Astrocyte of the hippocampus (primary cell): Measurements from ENCODE around the gene SUGCT.

Experiments used
- DNase-seq: peaks from one replicate; pipeline ENCODE4 v3.0.0; 2011; ENCODE audit warnings: low read depth, low spot score

Gene SUGCT

DNA sequence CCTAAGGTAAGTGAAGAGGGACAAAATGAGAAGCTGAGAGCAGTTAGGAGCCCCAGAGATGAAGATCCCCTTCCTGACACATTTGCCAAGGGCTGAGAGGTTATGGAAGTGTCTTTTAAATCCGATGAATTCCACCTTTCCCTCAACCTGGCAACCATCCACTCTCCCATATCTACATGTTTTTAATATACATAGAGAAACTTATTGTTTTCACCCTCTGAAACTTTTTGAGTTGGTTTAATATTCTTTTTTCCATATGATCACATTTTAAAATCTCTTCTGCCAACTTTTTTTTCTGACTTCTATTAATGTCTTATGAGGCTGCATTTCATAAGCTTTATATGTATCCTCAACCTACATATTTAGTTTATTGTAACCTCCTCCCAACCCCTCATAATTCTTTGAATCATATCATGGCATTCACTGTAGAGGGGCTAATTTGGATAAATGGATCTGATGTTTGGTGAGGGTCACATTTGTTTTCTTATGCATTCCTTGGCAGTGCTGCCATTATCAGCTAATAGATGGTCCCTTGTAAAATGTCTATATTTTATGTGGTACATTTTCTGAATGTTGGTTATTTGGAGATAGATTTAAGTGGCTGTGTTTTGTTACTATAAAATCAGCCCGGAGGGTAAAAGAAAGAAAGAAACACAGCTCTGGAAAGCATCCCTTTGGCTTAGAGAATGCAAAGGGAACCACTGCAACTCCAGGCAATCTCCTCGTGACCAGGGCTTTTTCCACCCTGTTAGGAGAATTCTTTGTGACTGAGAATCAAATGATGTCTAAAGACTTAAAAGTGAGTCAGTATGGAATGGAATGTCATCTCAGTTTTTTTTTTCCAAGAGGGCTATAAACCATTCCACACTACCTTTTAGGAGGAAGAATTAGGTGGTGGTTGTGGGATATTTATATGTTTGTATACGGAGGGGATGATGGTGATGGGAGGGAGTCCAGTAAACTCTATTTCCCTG, 334.4 kb downstream of the SUGCT start:
- DNase-seq = peak; percentile 84

DNA sequence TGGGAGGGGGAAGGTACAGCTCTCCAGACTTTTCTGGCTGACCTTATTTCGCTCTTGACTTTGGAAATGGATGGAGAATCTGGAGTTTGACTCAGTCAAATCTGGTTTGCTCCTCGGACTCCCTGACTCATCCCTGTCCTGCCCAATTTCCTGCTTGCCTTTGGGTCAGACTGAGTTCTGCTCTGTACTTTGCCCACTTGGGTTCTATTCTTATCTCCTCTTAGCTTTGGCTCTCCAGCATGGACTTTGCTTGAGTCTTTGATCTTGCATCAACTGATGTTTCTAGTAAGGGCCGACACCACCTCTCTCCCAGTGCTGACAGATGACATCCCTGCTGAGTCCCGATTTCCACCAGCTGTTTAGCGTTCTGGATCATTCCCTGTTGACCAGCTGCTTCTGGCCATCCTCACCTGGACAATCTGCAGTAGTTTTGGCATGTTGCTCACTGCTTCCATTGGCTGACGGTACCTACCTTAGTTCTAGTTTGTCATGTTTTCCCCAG, 335.3 kb downstream of the SUGCT start:
- peak; percentile 16 for DNase-seq

DNA sequence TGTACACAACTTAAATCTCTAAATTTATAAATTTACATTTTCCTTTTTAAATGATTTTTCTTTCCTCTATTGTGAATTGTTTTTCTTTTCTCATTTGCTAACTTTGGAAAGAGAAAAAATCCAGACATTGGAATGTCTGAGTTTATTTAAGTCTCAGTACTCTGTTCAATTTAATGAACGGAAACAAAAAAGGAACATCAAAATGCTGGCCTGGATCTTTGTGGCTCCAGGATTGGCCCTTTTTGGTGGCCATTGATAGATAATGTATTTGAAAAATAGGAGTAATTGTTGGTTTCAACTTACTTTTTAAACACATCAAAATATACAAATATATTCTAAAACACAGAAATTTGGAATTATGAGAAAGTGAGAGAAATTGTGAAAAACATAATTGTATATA, 336.0 kb downstream of the SUGCT start:
- DNase-seq = peak; percentile 42

- DNase-seq = no peak
Measured at GRCh38 chr7:40471891-40472290, 337.1 kb downstream of the SUGCT start.

- DNase-seq = no peak
Measured at GRCh38 chr7:40474790-40475680, 340.2 kb downstream of the SUGCT start.

DNA sequence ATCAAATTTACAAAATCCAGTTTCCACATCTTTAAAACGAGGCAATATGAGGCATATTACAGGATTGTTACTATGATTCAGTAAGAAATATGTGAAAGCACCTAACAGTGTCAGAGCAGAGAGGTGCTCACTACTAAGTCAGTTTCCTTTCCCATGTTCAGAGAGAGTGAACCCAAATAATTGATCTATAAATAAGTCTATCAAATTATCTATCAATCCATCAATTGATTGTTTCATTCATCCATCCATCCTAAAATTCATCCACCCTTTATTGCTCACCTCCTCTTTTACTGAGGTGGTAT, 340.8 kb downstream of the SUGCT start:
- no peak for DNase-seq

DNA sequence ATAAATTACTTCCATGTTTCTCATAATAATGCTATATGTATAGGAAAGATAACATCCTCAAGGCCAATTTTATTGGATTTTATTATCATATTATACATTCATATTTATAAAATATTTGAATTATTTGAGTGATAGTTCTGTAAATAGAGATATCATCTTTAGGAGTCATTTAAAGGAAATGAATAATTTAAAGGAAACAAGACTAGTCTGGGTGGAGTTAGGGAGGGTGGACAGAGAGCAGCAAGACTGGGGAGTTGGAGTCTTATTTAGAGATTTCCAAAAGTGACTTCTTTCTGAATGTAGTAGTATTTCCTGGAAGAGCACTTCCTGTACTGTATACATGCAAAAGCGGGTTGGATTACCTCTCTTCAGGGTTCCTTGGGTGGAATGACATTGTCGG, 342.3 kb downstream of the SUGCT start:
- DNase-seq = no peak

GRCh38 chr7:40482845-40483244, 348.0 kb downstream of the SUGCT start:
- DNase-seq = no peak

GRCh38 chr7:40483630-40484029, 348.8 kb downstream of the SUGCT start:
- no peak for DNase-seq

GRCh38 chr7:40489844-40490602, 355.2 kb downstream of the SUGCT start:
- DNase-seq = no peak

- DNase-seq = no peak
Measured at GRCh38 chr7:40490603-40490924, 355.8 kb downstream of the SUGCT start.

DNA sequence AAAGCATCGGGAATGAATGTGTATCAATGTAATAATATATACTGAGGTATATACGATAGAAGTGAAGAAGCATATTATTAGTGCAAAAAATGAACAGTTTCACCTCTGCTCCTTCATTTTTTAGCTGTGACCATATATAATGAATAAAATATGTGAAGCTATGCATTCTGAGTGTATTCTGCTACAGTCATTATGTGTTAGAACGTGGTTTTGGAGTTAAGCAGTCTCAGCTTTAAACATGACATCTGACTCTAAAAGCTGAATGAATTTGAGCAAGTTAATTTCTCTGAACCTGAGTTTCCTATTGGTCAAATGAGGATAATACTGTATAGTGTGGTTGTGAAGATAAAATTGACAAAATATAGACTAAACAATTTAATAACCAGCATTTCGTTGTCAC, 358.1 kb downstream of the SUGCT start:
- no peak for DNase-seq

- no peak for DNase-seq
Measured at GRCh38 chr7:40493609-40494051, 358.8 kb downstream of the SUGCT start.

DNA sequence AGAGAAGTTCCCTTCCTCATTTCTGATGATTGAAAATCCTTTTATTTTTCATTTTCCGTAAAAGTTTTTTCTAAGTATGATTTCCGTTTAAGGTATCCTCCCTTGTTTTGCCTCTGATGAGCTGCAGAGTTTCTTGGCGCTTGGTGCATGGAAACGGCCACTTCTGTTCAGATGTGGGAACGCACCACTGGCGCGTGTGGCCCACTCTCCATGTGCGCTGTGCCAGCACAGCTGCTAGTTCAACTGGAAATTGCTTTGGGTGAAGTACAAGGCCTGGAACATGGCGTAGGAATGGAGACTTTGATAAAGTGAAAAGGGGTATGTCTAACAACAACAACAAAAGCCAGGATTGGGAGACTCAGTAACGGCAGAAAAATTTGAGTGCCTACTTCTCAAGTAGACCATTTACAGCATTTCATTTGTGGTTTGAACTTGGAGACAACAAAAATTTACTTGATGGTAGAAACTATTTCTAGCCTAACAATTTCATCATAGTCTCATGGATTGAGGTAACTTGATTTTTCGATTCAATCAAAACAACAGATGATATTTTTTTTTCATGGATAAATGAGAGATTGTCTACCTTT, 364.2 kb downstream of the SUGCT start:
- DNase-seq = no peak

- DNase-seq = peak; percentile 35
Measured at GRCh38 chr7:40499718-40500117, 364.9 kb downstream of the SUGCT start.

DNA sequence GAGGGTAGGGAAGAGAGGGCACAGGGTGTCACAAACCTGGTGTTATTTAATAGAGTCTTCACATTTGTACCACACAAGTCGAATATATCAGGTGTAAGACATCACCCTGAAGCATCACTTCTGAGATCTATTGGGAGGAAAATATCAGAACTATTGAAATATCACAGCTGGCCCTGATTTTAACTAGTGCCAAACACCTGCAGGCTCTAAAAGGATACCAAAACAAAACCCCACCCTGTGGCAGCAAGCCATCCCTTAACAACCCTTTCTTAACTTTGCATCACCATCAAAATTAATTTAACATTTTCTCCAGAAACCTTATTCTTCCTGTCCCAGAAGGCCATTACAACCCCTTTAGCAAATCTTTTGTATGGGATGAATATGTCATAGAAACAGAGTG, 365.4 kb downstream of the SUGCT start:
- no peak for DNase-seq

- DNase-seq = no peak
Measured at GRCh38 chr7:40502359-40502758, 367.6 kb downstream of the SUGCT start.

- DNase-seq = no peak
Measured at GRCh38 chr7:40506158-40506557, 371.4 kb downstream of the SUGCT start.

- no peak for DNase-seq
Measured at GRCh38 chr7:40507166-40507565, 372.4 kb downstream of the SUGCT start.

- peak; percentile 12 for DNase-seq
Measured at GRCh38 chr7:40509287-40509996, 374.6 kb downstream of the SUGCT start.

- DNase-seq = peak; percentile 5
Measured at GRCh38 chr7:40516376-40516775, 381.6 kb downstream of the SUGCT start.
